ENCODE measurements around the gene USP20.

DNA sequence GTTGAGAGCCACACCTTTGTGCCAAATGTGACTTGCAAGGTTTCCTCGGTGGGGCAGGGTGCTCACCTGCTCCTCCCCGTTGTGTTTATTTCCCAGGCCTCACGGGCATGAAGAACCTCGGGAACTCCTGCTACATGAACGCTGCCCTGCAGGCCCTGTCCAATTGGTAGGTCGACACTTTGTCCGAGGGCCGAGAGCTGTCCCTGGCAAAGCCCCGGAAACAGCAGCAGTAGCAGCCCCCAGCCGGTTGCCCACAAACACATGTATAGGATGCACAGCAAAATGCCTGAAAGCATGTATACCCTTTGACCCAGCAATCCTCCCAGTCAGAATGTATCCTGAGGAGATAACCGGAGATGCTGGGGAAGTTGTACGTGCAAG, 26.2 kb downstream of the USP20 start:
- TF ChIP-seq, protein P1, sequence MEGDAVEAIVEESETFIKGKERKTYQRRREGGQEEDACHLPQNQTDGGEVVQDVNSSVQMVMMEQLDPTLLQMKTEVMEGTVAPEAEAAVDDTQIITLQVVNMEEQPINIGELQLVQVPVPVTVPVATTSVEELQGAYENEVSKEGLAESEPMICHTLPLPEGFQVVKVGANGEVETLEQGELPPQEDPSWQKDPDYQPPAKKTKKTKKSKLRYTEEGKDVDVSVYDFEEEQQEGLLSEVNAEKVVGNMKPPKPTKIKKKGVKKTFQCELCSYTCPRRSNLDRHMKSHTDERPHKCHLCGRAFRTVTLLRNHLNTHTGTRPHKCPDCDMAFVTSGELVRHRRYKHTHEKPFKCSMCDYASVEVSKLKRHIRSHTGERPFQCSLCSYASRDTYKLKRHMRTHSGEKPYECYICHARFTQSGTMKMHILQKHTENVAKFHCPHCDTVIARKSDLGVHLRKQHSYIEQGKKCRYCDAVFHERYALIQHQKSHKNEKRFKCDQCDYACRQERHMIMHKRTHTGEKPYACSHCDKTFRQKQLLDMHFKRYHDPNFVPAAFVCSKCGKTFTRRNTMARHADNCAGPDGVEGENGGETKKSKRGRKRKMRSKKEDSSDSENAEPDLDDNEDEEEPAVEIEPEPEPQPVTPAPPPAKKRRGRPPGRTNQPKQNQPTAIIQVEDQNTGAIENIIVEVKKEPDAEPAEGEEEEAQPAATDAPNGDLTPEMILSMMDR (IDR thresholded peaks at IDR 0.05): no peak
- no peak for TF ChIP-seq POLR2A (IDR thresholded peaks at IDR 0.05)
